HL-60 (cell line): Measurements from ENCODE around the gene GNB1.

ENCODE experiments used
- DNase-seq, 2 experiments: peaks; one replicate each; pipeline ENCODE4 v3.0.0-alpha.2; 2010 to 2020; ENCODE audit warnings: low read depth in 1 of 2, low spot score in 1 of 2
- H3K27ac ChIP-seq: fragments of 250-450 bp; sonication (Bioruptor Pico); replicated peaks from 2 replicates; pipeline ENCODE4 v1.5.1; 2020; ENCODE audit warnings: mild to moderate bottlenecking, moderate library complexity
- H3K27me3 ChIP-seq: fragments of 250-450 bp; sonication (Bioruptor Pico); 2 replicates; pipeline ENCODE4 v1.5.1; 2021; ENCODE audit warnings: mild to moderate bottlenecking, moderate library complexity; ENCODE audit not compliant: insufficient read depth, poor library complexity, severe bottlenecking
- H3K4me3 ChIP-seq: replicated peaks from 2 replicates; pipeline ENCODE4 v1.5.1; 2011; ENCODE audit warnings: mild to moderate bottlenecking, control low read depth, low read length; ENCODE audit not compliant: insufficient read depth
- GABPA ChIP-seq: IDR thresholded peaks from 2 replicates; pipeline ENCODE4 v1.6.1; 2012; ENCODE audit warnings: low read depth
- POLR2AphosphoS5 ChIP-seq: IDR thresholded peaks from 2 replicates; pipeline ENCODE4 v1.6.1; 2012; ENCODE audit warnings: low read depth
- SPI1 ChIP-seq: IDR thresholded peaks from 2 replicates; pipeline ENCODE4 v1.6.1; 2012; ENCODE audit warnings: low read depth, mild to moderate bottlenecking, borderline replicate concordance
- TF ChIP-seq, protein P1 (sequence below): IDR thresholded peaks from one replicate; pipeline ENCODE4 v1.5.1; 2011; ENCODE audit warnings: low read length, control low read depth, inconsistent platforms; ENCODE audit not compliant: insufficient read depth
- TF ChIP-seq, protein P2 (sequence below): IDR thresholded peaks from 2 replicates; pipeline ENCODE4 v1.6.1; 2012; ENCODE audit warnings: low read depth; ENCODE audit not compliant: insufficient replicate concordance

Gene GNB1

DNA sequence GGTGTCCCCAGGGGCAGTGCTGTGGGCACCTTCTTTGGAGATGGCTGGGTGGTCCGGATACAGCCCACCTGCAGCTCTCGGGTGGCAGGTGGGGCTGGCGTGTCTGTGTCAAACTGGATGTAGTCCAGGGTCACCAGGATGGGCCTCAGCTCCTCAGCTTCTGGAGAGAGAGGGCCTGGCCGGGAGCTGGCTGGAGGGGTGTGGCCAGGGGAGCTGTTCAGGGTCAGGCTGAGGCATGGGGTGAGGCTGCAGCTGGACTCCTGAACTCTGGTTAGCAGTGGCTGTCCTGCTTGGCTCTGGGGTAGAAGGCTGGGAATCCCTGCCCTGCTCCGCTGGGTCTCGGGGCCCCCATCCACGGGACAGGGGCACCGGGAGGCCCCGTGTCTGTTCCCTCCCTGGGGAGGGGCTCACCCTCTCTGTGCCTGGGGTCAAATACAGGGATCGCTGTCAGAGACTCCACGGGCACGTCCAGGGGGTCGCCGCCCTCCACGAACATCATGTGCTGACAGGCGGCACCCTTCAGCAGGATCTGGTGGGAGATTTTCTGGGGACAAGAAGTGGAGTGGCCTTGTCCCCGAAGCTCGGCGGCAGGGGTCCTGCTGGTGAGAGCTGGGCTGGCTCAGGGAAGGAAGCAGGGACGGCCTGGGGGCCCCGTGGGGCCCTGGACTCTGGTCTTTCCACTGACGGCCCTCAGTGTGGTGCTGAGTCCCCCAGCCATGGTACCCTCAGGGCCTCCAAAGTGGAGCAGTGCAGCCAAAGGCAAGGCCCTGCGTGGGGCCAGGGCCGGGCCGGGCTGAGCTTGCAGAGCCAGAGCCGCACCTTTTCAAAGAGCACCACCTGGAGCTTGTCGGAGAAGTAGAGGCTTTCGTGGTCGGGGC, 32.3 kb upstream of the GNB1 start:
- no peak overlapping the region for H3K27ac ChIP-seq
- H3K27me3 ChIP-seq = peaks cover 7% of the 10 kb centered on the region
- TF ChIP-seq, protein P1, sequence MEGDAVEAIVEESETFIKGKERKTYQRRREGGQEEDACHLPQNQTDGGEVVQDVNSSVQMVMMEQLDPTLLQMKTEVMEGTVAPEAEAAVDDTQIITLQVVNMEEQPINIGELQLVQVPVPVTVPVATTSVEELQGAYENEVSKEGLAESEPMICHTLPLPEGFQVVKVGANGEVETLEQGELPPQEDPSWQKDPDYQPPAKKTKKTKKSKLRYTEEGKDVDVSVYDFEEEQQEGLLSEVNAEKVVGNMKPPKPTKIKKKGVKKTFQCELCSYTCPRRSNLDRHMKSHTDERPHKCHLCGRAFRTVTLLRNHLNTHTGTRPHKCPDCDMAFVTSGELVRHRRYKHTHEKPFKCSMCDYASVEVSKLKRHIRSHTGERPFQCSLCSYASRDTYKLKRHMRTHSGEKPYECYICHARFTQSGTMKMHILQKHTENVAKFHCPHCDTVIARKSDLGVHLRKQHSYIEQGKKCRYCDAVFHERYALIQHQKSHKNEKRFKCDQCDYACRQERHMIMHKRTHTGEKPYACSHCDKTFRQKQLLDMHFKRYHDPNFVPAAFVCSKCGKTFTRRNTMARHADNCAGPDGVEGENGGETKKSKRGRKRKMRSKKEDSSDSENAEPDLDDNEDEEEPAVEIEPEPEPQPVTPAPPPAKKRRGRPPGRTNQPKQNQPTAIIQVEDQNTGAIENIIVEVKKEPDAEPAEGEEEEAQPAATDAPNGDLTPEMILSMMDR = no peak
- TF ChIP-seq, protein P2, sequence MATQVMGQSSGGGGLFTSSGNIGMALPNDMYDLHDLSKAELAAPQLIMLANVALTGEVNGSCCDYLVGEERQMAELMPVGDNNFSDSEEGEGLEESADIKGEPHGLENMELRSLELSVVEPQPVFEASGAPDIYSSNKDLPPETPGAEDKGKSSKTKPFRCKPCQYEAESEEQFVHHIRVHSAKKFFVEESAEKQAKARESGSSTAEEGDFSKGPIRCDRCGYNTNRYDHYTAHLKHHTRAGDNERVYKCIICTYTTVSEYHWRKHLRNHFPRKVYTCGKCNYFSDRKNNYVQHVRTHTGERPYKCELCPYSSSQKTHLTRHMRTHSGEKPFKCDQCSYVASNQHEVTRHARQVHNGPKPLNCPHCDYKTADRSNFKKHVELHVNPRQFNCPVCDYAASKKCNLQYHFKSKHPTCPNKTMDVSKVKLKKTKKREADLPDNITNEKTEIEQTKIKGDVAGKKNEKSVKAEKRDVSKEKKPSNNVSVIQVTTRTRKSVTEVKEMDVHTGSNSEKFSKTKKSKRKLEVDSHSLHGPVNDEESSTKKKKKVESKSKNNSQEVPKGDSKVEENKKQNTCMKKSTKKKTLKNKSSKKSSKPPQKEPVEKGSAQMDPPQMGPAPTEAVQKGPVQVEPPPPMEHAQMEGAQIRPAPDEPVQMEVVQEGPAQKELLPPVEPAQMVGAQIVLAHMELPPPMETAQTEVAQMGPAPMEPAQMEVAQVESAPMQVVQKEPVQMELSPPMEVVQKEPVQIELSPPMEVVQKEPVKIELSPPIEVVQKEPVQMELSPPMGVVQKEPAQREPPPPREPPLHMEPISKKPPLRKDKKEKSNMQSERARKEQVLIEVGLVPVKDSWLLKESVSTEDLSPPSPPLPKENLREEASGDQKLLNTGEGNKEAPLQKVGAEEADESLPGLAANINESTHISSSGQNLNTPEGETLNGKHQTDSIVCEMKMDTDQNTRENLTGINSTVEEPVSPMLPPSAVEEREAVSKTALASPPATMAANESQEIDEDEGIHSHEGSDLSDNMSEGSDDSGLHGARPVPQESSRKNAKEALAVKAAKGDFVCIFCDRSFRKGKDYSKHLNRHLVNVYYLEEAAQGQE = no peak
- TF ChIP-seq SPI1 (no peak), GABPA (no peak), POLR2AphosphoS5 (no peak)
- DNase-seq = no peak
- no peak overlapping the region for H3K4me3 ChIP-seq

DNA sequence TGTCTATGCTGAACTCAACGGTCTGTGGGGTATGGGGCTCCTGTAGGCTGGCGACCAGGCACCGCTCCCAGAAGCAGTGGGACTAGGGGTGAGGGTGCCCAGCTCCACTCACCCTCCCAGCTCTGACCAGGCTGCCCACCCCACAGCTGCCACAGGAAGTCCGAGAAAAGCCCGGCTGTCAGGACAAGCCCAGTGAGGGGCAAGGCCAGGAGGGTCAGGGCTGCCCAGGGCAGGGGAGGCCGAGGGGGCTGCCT, 31.7 kb upstream of the GNB1 start:
- DNase-seq = no peak
- H3K27ac ChIP-seq = no peak overlapping the region
- no peak for TF ChIP-seq POLR2AphosphoS5
- TF ChIP-seq, protein P1 = no peak
- no peak overlapping the region for H3K4me3 ChIP-seq
- H3K27me3 ChIP-seq = peaks cover 7% of the 10 kb centered on the region

DNA sequence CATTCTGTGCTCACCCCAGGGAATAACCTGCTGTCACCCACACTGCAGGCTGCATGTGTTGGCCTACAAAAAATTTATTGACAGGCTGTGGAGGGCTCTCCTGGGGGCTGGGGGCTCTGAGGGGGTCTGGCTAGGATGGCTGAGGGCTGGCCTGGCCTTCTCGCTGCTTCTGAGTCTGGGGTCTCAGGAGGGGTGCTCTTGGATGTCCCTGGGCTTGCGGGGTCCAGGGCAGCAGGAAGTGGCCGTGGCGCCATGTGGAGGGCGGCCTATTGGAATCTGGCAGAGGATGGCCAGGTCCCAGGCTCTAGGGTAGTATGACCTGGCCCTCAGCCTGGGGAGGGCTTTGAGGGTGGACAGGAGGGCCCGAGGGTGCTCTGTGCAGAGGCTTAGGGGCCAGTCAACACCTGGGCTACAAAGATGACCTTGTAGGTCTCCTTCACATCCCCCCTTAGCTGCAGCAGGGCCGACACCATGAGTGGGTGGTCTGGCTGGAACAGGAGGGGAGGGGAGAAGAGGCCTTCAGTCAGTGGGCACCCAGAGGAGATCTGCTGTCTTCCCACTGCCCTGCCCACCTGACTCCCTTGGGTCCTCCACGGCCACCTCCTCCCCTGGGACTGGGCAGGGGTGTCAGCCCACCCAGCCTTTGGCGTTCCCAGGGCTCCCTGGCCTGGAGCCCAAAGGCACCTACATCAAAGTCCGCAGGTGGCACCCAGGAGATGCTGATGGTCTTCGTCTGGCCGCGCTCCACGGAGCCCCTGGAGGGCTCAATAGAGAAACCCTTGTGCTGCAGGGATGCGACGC, 31.2 kb upstream of the GNB1 start:
- Histone ChIP-seq H3K27ac (no peak overlapping the region), H3K4me3 (no peak overlapping the region), H3K27me3 (peaks cover 6% of the 10 kb centered on the region)
- TF ChIP-seq SPI1 (no peak), GABPA (no peak), POLR2AphosphoS5 (no peak)
- TF ChIP-seq, protein P2 = no peak
- TF ChIP-seq, protein P1 = no peak
- DNase-seq = no peak
